Midbrain (tissue), 1 donor: ENCODE measurements around the gene ZNF853.
A peak's percentile ranks its signal among the peaks of the same experiment; 100 is the strongest.

Experiments
- DNase-seq: peaks from one replicate; lab custom pipeline; 2025; lab: John Stamatoyannopoulos, UW

Gene ZNF853

DNA sequence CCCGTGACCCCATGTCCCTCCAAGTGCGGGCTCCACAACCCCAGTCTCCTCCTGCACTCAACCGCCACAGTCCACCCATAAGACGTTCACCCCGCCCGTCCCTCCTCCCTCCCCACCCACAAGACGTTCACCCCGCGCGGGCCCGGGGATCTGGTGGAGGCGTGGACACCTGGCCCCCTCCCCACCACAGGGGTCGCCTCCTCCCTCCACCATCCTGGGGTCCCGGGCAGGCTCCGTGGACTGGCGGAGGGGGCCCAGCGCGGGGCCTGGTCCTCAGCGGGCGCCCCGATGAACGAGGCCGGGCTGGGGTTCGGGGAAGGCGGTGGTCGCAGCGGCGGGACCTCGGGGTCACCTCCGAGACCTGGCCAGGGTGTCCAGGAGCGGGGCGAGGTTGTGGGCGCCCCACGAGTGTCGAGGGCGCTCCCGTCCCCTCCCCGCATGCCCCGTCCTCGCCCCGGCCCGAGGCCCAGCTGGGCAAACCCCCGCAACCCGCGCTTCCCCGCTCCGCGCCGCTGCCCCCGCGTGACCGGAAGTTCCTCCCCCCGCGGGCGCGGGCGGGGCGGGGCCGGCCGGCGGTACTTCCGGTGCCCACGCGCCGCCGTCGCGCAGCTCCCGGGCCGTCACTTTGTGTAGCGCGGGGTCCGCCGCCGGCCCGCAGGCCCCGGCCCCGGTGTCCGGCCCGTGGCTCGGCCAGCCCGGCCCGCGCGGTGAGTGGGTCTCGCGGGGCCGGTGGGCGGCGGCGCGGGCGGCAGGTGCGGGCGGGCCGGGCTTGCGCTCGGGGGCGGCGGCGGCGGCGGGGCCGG, 21.5 kb downstream of the ZNF853 start, which contains the start of gene ZNF316:
TSS of gene ZNF316 (plus strand) at position 578 of the 803 bp plus-strand sequence. CDS start 5,092 bp downstream, outside the sequence.
- DNase-seq, result peak; percentile 73

DNA sequence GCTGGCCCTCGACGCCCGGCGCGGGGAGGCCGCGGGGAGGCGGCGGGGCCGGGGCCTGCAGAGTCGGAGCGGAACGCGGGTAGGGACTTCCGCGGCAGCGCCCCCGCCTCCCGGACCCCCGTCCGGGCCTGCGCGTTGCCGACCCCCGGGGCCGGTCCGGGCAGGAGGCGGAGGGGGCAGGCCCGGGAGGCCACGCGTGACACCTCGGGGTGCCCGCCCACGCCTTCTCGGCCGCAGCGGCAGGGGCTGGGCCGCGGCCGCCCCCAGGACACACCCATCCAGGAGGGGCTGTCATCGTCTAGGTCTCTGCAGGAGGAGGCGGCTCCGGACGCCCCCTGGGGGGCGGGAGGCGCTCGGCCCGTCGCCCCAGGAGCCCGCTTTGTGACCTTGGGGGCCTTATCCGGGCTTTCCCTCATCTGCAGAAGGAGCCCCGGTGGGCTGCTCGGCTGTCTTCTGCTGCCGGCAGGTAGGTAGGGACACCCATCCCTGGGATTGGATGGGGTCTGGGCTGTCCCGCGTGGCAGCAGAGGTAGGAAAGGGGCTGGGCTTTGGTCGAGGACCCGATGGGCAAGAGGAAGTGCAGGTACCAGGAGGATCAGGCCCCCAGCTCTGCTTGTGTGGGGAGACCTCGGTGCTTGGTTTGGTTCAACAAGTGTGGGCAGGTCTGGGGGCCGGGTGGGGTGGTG, 22.3 kb downstream of the ZNF853 start:
- no peak for DNase-seq

DNA sequence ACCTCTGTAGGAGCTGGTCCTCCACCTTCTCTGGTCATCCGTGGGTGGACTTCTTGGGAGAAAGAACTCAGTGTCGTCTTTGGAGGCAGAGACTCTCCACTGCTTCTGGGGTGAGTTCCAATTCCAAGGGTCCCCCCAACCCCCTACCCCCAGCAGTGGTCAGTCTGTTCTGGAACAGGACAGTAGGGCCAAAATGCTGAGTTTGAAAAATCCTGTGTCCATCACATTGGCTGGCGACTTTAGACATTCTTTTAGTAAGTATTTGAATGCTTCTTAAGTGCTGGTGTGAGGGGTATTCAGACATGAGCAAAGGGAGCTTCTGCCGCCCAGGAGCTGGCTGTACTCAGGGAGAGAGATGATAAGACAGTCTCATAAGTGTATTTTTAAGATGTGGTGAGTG, 23.6 kb downstream of the ZNF853 start:
- no peak for DNase-seq

DNA sequence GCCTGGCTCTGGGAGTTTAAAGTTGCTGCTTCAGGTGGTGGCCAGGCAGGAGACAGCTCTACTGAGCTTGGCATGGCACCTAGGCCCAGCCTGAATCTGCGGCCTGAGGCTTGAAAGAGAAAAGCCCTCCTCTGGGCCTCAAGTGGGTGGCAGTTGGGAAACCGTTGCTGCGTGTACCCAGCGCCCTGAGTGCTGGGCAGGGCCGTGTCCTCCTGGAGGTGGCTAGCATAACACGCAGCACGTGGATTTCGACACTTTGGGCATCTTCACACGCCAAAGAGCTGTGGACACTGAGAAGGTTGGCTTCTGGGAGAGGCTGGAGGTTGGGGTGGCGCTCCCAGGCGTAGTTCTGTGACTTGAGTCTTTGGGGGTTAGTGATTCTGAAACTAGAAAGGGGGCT, 24.2 kb downstream of the ZNF853 start:
- DNase-seq, result no peak

DNA sequence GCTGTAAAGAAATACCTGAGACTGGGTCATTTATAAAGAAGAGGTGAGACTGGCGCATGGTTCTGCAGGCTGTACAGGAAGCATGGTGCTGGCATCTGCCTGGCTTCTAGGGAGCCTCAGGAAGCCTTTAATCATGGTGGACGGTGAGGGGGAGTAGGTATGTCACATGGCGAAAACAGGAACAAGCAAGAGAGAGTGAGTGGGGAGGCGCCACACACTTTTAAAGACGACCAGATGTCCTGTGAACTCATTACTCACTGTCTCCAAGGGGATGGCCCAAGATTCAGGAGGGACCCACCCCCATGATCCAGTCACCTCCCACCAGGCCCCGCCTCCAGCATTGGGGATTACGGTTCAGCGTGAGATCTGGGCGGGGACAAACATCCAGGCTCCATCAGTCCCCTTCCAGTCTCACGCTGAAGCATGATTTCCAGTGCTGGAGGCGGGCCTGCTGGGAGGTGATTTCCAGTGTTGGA, 24.9 kb downstream of the ZNF853 start:
- DNase-seq, result no peak

DNA sequence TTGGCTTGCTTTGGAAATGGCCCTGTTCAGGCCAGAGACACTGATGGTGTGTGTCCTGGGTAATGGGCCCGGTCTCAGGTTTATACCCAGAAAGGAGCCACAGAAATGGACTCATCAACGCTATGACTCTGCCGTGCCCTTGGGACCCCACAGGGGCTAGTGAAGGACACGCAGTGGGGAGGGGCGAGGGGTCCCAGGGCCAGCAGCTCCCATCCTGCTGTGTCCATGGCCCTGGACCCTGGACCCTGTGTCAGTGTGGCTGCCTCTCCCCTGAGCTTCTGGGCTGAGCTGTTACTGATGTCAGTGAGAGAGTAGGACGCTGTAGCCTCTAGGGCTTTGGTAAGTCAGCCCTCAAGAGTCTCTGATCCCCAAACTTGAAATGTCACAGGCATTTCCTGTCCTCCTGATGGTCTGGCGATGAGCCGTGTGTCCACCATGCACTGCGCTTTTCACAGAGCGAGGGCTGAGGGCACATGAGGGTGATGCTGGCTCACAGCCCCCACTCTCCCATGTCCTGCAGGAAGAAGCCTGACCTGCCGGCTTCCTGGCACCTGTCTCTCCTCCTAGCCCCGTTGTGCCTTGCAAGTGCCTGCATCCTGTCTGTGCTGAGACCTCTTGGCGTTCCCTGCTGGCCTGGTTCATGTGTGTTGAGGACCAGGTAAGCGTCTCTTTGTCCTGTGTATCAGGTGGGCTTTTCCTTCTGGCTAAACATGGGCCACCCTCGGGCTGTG, 26.1 kb downstream of the ZNF853 start:
- DNase-seq, result no peak

DNA sequence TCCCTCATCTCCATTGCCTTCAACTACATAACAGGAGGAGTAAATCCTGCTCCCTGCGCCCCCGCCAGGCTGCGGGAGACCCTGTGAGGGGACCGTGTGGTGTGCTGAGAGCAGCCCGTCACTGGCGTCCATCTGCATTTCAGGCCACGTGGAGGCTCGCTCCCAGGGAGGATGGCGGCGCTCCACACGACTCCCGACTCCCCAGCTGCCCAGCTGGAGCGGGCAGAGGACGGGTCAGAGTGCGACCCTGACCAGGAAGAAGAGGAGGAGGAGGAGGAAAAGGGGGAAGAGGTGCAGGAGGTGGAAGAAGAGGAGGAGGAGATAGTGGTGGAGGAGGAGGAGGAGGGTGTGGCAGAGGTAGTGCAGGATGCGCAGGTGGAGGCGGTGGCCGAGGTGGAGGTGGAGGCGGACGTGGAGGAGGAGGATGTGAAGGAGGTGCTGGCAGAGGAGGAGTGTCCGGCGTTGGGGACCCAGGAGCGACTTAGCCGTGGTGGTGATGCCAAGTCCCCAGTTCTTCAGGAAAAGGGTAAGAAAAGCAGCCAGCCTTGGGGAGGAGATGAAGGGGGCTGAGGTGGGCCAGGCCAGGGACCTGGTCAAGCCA, 26.9 kb downstream of the ZNF853 start:
- no peak for DNase-seq

DNA sequence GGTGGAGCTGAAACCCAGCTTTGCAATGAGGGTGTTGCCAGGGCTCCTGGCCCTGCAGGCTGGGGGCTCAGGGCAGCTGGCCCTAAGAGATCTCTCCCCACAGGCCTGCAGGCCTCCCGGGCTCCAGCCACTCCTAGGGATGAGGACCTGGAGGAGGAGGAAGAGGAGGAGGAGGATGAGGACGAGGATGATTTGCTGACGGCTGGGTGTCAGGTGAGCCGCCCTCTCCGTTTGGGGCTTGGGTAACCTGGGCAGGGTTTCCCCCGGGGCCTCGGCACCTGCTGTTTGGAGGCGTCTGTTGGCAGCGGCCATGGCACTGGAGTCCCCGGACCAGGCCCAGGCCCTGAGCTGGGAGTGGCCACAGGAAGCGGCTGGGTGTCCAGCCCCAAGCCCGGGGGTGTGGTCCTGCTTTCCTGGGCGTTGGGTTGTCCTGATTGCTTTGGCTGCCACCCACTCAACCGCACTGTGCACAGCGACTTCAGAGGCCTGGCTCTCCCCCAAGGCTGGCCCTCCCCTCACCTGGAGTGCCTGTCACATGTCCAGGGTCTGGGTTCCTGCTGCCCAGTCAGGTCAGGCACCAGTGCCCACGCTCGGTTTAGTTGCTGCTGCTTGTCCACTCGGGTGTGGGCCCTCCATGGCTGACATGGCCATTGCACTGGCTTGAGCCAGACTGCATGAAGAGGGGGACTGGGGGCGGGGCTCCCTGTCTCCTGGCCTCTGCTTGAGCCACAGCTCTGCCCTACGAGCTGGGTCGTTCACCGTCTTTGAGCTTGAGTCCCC, 27.6 kb downstream of the ZNF853 start:
- DNase-seq, result no peak

DNA sequence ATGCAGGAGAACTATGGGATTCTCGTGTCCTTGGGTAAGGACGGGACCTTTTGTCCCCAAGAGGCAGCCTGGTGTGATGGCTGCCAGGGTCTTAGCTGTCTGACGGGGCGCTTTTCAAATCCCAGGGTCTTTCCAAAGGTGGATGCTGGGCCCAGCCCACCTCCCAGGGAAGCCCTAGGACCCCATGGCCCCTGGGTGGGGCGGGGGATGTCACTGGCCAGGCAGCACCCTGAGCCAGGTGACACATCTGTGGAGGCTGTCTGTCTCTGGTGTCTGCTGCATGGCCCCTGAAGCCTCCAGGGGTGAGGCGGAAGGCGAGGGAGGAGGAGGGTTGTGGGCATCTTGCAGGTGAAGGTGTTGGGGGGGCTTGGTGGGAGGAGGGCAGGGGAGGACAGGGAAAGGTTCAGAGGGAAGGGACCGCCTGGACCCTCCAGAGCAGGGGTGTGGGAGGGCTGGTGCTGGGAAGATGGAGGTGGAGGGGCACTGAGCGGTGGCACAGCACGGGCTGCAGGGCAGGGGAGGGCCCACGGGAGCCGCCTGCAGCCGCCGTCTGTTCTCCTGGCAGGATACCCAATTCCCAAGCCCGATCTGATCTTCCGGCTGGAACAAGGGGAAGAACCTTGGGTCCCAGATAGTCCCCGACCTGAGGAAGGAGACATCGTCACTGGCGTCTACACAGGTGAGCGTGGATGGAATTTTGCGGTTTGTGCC, 28.7 kb downstream of the ZNF853 start:
- no peak for DNase-seq

DNA sequence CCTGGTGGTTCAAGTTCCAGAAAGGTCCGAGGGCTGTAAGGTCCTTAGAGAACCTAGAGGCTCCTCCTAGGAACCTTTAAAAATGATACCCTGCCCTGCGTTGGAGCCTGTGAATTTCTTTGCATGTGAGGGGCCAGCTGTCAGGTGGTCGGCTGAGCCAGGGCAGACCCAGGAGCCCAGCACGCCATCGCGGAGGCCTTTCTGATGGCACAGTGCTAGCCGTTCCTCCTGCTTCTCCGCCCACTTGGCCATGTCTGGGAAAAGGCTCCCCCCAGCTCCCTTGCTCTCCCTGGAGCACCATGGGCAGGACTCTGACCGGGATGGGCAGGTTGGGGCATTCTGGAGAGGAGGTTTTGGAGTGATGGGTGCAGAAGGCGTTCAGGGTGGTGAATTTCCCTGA, 29.3 kb downstream of the ZNF853 start:
- no peak for DNase-seq

DNA sequence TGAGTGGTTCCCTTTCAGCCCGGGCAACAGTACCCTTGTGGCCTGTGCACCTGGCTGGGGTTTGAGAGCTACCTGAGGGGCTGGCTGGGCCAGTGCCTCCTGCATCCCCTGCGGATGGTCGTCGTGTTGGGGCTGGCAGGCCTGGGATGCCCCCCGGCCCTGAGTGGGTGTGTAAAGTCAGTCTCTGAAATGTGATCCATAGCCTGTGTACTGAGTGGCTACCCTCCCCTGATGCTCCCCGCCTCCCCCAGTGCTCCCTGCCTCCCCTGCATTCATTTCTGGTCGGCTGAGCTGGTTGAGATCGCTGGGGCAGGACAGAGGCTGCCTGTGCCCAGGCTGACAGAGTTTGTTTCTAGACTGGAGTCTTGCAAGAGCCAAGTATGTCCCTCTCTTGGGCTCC, 31.1 kb downstream of the ZNF853 start:
- DNase-seq, result no peak

DNA sequence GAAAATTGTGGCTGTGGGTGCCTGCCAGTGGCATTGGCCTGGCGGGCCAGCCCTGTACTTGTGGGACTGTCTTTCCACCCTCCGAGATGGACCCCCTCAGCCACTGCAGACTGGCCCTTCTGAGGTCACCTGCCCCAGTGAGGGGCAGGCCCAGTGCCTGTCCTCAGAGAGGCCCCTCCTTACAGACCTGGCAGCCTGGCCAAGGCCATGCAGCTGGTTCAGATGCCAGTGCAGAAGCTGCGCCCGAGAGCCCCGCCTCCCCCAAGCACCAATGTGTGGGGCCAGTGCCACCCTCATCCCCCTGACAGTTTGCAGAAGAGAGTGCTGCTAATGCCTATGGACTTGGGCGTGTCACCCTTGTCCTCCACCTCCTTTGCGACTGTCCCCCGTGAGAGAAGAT, 31.7 kb downstream of the ZNF853 start:
- DNase-seq, result no peak

DNA sequence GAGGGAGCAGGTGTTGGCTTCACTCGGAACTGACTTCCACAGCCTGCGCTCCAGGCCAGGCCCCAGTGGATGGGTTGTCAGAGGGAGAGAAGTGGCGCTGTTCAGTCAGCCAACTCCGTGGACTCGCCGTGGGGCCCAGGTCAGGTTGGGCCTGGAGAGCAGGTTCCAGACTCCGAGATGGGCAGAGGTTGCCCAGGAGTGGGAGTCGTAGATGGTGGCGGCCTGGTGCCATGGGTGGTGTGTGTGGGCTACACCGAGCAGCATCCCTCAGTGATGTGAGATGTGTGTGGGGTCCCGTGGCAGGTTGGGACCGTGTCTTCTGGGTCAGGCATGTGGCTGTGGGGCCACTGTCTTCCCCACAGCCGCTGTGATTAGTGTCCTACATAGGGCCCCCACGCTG, 32.1 kb downstream of the ZNF853 start:
- DNase-seq, result no peak

DNA sequence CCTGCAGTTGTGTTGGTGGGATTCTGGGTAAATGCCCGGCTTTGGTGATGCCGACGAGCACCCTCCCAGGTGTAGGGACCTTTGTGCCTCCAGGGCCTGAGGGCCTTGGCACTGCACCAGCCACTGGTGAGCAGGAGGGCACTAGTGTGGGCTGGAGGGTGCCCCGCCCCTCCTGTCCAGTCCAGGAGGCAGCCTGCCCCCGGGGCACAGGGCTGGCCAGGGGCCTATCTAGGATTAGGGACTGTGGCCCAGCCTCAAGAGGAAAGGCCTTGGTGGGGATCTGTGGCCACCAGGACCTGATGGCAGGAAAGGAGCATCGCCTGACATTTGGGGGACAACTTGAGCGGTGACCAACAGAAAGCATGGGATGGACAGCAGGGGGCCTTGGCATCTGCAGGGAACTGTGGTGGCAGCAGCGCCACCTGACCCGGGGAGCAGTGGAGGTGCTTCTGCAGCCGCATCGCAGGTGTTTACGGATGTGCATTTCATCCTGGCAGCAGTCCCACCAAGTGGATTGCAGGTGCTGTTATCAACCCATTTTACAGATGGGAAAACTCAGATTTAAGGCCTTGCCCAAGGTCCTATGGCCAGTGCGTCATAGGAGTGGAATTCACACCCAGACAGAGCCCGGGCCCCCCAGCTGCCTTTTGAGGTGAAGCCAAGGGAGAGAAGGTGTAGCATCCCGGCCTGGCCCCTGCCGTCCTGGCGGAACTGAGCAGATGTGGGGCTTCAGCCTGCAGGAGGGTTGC, 32.8 kb downstream of the ZNF853 start:
- DNase-seq, result no peak

DNA sequence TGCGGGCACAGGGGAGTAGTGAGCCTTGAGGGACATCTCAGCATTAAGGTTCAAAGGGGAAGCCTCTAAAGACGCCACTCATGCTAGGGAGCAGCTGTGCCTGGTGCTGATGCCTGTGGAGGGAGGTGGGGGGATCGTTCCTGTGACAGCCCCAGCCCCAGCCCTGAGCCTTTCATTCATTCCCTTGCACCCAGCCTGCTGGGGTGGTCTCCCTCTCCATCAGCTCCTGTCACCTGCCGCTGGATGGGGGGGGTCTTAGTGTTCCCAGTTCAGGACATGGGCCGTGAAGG, 33.4 kb downstream of the ZNF853 start:
- DNase-seq, result no peak

DNA sequence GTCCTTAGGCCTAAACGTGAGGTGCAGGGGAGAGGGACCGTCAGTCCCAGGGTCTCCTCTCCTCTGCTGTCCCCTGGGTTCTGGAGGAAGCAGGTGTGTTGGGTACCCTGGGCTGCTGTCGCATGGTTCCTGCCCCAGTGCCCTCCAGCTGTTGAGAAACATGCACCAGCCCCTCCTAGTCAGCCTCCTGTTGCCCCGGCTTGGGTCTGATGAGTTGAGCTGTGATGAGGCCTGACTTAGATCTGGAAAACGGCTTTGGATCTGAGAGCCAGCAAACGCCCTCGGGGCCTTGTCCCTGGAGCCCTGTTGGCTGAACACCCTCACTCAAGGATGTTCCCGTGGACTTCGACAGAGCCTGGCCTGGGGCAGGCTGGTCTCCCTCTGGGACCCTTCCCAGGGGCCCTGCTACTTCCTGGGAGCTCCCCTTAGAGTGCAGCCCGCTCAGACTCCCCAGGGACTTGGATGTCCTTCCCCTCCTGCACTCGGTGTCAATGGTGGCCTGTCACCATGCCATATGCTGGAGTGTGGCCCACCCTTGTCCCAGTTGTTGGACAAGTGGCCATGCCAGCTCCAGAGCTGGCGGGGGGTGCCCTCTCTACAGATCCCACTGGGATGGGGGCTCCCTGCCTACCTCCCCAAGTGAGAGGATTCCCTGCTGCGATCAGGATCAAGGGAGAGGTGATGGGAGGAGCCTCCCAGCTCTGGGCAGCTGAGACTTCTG, 34.0 kb downstream of the ZNF853 start:
- no peak for DNase-seq

DNA sequence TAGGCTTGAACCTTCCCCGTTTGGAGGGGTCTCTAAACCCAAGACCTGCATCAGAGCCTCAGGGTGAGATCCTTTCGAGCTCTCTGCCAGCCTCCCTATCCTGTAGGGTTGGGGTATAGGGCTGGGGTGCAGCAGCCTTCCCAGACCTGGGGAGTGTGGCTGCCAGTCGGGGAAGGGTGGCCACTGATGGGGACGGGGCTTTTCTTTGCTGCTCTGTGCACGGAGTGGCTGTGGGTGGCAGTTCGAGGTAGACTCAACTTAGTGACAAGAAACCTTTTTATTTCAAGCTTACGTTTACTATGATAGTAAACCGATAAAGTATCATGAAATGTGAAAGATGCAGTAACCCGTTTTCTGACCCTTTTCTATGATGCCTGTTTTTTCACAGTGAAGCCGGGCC, 34.7 kb downstream of the ZNF853 start:
- DNase-seq, result no peak

DNA sequence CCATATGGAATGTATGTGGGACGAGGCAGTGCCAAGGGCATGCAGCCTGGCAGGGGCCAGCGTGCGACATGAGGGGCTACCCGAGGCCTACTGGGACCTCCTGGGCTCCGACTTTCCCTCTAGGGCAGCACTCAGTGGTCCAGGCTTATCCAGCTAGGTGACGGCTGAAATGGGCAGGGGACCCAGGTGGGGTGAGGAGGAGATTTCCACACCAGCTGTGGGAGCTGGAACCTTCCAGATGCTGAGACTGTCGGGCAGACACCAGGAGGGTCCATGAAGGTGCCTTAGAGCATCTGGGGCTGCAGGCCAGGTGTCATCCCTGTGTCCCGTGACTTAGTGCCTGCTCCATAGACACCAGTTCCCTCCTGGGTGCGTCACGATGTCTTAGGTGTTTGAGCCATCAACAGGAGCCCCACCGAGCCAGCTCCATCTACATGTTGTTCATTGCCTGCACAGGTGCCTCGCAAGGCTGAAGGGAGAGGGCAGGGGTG, 35.2 kb downstream of the ZNF853 start:
- DNase-seq, result no peak

DNA sequence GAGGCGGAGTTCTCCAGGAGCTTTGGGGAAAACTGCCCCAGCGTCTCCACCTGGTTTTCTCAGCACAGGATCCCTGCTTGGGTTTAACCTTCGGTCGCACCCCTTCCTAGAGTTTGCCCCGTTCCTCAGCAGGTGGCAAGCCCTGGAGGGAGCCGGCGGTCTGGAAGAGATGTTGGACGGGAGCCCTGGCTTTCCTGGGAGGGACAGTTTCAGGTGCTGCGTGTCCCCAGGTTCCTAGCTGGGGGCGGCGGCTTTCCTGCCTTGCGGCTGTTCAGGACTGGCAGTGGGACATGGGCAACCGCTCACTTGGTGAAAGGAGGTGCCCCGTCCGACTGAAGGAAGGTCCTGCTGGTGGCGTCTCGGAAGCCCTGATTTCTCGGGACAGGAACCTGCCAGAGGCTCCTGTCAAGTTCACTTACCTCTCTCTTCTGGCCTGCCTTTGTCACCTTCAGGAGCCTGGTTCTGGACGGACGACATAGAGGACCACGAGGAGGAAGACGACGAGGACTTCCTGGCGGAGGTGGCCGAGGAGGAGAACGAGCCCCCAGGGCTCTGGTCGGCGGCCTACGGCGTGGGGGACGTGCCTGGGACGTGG, 36.5 kb downstream of the ZNF853 start:
- no peak for DNase-seq
